GM12801 (cell line): ENCODE data around the gene SLC32A1.

Experiments
- TF ChIP-seq, protein P1 (sequence below): IDR thresholded peaks from one replicate; pipeline ENCODE4 v1.5.1; 2011; ENCODE audit warnings: control low read depth; ENCODE audit not compliant: insufficient read length; ENCODE audit errors: extremely low read depth

SLC32A1 gene

DNA sequence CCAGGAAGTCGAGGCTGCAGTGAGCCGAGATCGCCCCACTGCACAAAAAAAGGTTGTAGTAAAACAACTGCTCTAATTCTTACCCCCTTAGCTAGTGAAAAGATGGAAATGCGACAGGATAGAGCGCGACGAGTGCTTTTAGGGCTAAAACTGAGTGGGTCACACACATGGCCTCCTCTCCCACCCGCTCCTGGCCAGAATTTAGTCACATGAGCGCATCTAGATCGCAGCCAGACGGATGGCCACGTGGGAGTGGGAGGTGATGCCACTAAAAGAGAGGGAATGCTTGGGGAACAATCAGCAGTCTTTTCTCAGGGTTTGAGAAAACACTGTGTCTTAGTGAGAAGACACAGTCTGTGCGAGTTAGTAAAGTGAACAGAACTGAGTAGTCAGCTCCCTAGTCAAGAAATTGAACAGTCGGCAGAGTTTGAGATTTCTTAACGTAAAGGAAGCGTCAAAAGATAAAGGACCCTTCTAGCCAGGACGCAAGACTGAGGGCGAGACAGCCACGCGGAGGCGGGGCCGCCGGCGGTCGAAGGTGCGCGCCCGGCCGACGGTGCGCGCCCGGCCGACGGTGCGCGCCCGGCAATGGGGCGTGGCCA lies 23.3 kb downstream of the SLC32A1 start:
- TF ChIP-seq, protein P1, sequence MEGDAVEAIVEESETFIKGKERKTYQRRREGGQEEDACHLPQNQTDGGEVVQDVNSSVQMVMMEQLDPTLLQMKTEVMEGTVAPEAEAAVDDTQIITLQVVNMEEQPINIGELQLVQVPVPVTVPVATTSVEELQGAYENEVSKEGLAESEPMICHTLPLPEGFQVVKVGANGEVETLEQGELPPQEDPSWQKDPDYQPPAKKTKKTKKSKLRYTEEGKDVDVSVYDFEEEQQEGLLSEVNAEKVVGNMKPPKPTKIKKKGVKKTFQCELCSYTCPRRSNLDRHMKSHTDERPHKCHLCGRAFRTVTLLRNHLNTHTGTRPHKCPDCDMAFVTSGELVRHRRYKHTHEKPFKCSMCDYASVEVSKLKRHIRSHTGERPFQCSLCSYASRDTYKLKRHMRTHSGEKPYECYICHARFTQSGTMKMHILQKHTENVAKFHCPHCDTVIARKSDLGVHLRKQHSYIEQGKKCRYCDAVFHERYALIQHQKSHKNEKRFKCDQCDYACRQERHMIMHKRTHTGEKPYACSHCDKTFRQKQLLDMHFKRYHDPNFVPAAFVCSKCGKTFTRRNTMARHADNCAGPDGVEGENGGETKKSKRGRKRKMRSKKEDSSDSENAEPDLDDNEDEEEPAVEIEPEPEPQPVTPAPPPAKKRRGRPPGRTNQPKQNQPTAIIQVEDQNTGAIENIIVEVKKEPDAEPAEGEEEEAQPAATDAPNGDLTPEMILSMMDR = no peak

DNA sequence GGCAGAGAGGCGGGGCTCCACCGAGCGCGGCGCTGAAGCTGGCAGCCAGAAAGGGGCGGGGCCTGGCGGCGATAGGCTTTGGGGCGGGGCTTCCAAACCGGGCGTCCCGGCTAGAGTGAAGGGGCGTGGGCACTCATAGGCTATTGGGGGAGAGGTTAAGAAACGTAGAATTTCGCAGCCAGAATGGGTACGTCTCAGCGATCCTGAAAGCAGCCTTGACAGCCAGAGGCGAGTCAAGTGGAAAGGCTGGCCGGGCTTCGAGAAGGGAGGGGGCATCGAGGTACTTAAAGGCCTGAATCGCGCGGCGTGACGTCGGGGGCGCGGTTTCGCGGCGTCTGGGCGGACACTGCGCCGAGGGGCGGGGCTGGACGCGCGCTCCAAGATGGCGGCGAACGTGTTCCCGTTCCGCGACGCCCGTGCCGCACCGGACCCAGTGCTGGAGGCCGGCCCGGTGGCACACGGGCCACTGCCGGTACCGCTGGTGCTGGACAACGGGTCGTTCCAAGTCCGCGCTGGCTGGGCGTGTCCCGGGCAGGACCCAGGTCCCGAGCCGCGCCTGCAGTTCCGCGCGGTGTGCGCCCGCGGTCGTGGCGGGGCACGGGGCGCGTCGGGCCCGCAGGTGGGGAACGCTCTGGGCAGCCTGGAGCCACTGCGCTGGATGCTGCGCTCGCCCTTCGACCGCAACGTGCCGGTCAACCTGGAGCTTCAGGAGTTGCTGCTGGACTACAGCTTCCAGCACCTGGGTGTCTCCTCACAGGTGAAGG lies 24.0 kb downstream of the SLC32A1 start, which contains the start of gene ACTR5:
ACTR5 (plus strand) TSS at position 364 of the 764 bp plus-strand sequence; CDS start at position 383, 19 bp downstream.
- TF ChIP-seq, protein P1 = no peak

DNA sequence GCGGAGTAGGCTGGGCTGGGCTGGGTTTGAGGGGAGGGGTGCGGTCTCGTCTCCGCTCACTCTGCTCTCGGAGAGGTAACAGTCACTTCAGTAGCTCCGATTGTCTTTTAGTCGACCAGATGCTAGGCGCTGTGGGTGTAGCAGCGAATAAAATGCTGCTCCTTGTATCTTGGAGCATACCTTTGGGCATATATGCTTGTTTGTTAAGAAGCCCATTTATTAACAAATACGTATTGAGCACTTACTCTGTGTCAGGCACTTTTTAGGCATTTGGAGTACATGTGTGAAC lies 24.5 kb downstream of the SLC32A1 start:
- TF ChIP-seq, protein P1 = no peak

DNA sequence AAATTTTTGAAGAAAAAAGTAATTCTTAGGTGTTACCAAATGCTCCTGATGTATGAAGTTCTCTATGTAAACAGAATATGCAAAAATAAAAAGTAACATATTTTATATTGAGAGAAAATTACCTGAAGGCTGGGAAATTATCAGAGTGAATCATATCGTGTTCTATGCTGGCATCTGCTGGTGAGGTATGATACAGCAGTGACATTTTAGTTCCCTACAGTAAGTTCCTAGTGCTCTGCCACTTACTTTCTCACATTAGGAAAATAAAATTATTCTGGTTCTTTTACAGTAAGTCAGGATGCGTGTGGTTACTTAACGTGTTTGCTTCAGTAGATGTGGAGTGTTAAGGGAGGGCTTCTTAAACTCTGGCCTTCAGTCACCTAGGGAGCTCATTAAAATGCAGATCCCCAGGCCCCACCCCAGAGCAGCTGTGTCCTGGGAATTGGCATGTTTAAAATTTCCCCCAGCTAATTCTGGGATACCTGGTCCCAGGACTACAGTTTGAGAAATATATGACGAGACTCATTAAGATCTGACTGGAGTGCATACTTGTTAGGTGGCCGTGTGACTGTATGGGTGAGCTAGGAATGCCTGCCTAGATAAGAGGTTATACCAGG lies 27.2 kb downstream of the SLC32A1 start:
- TF ChIP-seq, protein P1 = no peak

DNA sequence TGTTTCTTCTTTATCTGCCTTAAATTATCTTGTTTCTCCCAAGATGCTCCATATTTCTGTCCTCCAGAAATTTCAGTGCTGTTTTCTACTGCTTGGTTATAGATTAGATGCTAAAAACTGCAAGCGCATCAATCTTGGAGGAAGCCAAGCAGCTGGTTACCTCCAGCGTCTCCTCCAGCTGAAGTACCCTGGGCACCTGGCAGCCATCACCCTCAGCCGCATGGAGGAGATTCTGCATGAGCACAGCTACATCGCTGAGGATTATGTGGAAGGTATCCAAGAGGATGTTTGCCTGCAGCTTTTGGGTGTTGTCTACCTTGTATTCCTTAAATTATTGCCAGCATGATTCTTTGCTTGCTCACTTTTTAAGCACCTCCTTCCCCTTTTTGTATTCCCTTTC lies 27.7 kb downstream of the SLC32A1 start:
- TF ChIP-seq, protein P1 = no peak

DNA sequence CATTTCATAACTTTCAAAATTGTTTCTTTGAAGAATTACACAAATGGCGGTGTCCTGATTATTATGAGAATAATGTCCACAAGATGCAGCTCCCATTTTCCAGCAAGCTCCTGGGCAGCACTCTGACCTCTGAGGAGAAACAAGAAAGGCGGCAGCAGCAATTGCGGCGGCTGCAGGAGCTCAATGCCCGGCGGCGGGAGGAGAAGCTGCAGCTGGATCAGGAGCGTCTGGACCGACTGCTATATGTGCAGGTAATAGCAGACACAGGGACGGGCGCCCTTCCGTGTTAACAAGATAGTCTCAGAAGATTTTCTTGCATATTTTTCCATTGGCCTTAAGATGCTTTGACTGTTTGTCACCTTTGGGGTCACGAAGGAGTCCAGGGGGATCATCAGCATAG lies 30.6 kb downstream of the SLC32A1 start:
- TF ChIP-seq, protein P1 = no peak

DNA sequence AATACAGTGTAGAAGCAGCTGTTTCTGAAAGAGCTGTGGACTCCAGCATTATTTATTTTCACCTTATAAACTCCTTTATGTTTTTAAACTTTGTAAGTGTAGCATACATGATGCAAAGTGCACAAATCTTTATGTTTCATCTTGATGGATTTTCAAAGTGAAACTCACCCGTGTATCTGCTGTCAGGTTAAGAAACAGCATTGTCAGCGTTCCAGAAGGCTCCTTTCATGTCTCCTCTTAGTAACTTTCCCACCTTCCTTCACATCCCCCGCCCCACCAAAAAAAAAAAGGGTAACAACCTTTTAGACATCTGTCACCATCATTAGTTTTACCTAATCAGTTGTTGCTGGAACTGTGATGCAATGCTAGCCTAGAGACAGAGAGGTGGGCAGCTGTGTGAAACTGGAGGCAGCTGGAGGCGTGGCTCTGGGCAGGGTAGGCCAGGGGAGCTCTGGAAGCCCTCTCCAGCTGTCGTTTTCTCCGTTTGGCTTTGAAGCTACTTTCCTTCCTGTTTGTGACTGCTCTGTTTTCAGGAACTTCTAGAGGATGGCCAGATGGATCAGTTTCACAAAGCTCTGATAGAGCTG lies 31.1 kb downstream of the SLC32A1 start:
- TF ChIP-seq, protein P1 = no peak
